Measurements from ENCODE around the gene ARCN1. TPM values are rescaled to one million over a fixed set of nuclear protein-coding genes. Genes with fewer than 3 reads are reported as not detected.
"Not testable (repeated sequence)": the region's sequence is repeated elsewhere in the genome, so short reads cannot be mapped to it uniquely, and the experiment has no call there.

The ARCN1 gene
- total RNA-seq, 1 donor from 2014 or later = 240 TPM

DNA sequence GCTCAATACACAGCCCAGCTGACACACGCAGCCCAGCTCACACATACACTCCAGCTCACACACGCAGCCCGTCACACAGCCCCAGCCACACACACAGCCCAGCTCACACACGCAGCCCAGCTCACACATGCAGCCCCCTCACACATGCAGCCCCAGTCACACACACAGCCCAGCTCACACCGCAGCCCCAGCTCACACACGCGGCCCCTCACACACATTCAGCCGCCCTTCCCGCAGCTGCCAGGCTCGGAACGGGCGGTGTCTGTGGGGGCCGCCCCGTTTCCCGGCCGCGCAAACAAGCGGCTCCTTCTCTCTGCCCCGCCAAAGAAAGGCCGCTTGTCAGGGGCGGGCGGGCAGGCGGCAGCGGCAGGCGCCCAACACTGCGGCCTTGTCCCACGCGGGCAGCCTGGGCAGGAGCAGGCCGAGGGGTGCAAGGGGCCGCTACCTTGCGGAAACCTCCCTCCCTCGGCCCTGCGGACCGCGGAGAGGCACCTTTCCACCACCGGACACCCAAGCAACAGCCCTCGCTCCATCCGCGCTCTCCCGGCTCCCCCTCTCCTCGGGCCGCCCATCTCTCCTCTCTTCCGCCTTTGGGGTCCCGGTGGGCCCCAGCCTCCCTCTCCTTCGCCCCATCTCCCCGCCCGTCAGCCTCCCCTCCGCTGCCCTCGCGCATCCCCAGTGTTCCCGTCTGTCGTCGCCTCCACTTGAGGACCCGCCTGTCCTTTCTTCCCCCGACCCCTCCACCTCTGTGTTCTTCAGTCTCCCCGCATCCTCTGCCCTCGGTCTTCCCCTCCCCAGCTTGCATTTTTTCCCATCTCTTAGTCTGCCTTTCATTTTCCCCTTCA, 37.4 kb downstream of the ARCN1 start:
- Mint-ChIP-seq H3K9me3 (ENCODE audit: low read depth) (no peaks in the 10 kb centered on the region), H3K27ac (ENCODE audit: unreplicated experiment) (peak overlapping the region; percentile 96), H3K36me3 (ENCODE audit: low read depth) (no peaks in the 10 kb centered on the region), H3K4me1 (ENCODE audit: low read depth) (peaks cover 76% of the 10 kb centered on the region), H3K27me3 (ENCODE audit: low read depth) (no peaks in the 10 kb centered on the region), H3K4me3 (ENCODE audit: unreplicated experiment) (peak overlapping the region; percentile 70)
- TF ChIP-seq, protein P1, sequence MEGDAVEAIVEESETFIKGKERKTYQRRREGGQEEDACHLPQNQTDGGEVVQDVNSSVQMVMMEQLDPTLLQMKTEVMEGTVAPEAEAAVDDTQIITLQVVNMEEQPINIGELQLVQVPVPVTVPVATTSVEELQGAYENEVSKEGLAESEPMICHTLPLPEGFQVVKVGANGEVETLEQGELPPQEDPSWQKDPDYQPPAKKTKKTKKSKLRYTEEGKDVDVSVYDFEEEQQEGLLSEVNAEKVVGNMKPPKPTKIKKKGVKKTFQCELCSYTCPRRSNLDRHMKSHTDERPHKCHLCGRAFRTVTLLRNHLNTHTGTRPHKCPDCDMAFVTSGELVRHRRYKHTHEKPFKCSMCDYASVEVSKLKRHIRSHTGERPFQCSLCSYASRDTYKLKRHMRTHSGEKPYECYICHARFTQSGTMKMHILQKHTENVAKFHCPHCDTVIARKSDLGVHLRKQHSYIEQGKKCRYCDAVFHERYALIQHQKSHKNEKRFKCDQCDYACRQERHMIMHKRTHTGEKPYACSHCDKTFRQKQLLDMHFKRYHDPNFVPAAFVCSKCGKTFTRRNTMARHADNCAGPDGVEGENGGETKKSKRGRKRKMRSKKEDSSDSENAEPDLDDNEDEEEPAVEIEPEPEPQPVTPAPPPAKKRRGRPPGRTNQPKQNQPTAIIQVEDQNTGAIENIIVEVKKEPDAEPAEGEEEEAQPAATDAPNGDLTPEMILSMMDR (IDR thresholded peaks at IDR 0.05) = no peak
- peak; percentile 88 for DNase-seq (ENCODE audit: low spot score)

DNA sequence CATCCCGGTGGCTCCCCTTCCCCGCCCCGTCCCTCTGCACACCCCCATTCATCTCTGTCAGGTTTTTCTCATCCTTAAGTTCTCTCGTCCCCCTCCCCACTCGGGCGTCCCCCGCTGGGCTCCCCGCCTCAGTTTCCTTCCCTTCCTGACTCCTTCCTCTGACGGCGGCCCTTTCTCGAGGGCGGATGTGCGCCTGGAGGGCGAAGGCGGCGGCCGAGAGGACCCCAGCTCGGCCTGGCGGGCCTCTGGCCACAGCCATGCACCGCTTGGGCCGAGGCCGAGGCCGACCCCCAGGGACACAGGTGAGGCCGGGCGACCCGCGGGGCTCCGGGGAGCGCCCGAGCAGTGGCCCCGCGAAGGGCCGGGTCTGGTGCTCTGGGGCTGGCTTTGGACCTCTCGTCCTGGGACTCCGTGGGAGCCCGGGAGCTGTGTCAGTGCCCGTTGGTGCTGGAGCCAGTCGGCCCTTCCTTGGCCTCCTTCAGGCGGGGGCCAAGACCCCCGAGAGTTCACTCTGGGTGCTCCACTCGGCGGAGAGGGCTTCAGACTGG, 38.1 kb downstream of the ARCN1 start:
- no peaks in the 10 kb centered on the region for H3K9me3 Mint-ChIP-seq (ENCODE audit: low read depth)
- H3K4me3 Mint-ChIP-seq (ENCODE audit: unreplicated experiment) = peak overlapping the region; percentile 70
- DNase-seq (ENCODE audit: low spot score) = no peak
- no peaks in the 10 kb centered on the region for H3K27me3 Mint-ChIP-seq (ENCODE audit: low read depth)
- H3K4me1 Mint-ChIP-seq (ENCODE audit: low read depth) = peaks cover 76% of the 10 kb centered on the region
- H3K36me3 Mint-ChIP-seq (ENCODE audit: low read depth) = no peaks in the 10 kb centered on the region
- H3K27ac Mint-ChIP-seq (ENCODE audit: unreplicated experiment) = peak overlapping the region; percentile 96
- TF ChIP-seq, protein P1 (IDR thresholded peaks at IDR 0.05) = no peak

DNA sequence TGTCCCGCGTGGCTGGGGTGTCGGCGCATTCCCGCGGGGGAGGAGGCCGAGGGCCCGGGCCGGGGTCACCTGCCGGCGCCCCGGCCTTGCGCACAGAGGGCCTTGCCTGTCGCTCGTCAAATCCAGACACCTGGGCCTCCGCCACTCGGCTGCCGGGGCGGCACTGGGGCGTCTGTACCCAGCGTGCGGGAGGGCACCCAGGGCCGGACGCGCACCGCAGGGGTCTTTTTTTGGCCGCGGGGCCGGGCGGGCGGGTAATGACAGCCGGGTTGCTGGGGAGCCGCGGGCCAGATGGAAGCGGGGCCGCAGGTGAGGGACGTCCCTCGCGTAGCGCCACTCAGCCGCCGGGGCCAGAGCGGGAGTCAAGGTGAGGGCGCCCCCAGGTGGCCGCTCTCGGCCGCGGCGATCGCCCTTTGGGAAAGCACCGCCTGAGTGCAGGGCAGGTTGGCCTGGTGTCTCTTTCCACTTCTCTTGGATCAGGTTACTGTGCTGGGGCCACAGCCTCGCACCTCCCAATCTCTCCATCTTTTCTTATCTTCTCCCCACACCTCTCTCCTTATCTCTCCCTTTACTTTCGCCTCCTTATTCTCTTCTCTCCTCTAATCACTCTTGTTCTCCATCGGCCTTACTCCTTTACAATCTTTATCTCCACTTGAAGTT, 38.7 kb downstream of the ARCN1 start:
- H3K4me3 Mint-ChIP-seq (ENCODE audit: unreplicated experiment) = peak overlapping the region; percentile 70
- H3K4me1 Mint-ChIP-seq (ENCODE audit: low read depth) = peaks cover 76% of the 10 kb centered on the region
- no peaks in the 10 kb centered on the region for H3K9me3 Mint-ChIP-seq (ENCODE audit: low read depth)
- DNase-seq (ENCODE audit: low spot score) = peak; percentile 90
- no peaks in the 10 kb centered on the region for H3K27me3 Mint-ChIP-seq (ENCODE audit: low read depth)
- peak overlapping the region; percentile 88 for H3K27ac Mint-ChIP-seq (ENCODE audit: unreplicated experiment)
- peaks cover 3% of the 10 kb centered on the region for H3K36me3 Mint-ChIP-seq (ENCODE audit: low read depth)
- TF ChIP-seq, protein P1 (IDR thresholded peaks at IDR 0.05) = peak; percentile 95

DNA sequence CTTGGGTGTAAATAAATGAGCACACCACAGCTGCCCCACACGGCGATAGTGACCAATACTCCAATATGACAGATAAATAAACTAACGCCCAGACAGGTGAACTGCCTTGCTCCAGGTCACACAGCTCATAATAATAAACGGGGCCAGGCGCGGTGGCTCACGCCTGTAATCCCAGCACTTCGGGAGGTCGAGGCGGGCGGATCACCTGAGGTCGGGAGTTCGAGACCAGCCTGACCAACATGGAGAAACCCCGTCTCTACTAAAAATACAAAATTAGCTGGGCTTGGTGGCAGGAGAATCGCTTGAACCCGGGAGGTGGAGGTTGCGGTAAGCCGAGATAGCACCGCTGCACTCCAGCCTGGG, 39.2 kb downstream of the ARCN1 start:
- H3K4me1 Mint-ChIP-seq (ENCODE audit: low read depth) = peaks cover 76% of the 10 kb centered on the region
- not testable (repeated sequence) for H3K9me3 Mint-ChIP-seq (ENCODE audit: low read depth); H3K27me3 Mint-ChIP-seq (ENCODE audit: low read depth); H3K36me3 Mint-ChIP-seq (ENCODE audit: low read depth)
- H3K27ac Mint-ChIP-seq (ENCODE audit: unreplicated experiment) = peak overlapping the region; percentile 88
- peak overlapping the region; percentile 70 for H3K4me3 Mint-ChIP-seq (ENCODE audit: unreplicated experiment)
- peak; percentile 41 for DNase-seq (ENCODE audit: low spot score)

DNA sequence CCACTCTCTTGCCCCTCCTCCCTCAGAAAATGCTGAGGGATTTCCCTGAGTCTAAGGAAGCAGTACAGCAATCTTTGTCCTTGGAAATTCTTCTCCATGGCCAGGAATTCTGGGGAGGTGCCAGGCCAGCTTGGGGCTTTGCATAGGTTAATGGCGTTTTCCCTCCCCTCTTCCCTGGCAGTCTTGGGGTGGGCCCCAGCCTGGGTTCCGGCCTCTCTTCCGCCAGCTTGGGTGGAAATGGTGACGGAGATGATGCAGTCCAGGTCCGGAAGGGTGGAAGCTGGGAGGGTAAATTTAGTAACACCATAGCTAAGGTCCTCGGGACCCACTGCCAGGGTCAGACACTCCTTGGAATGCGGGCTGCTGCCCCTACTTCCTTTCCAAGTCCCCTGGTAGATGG, 40.2 kb downstream of the ARCN1 start:
- Mint-ChIP-seq H3K9me3 (ENCODE audit: low read depth) (no peaks in the 10 kb centered on the region), H3K4me1 (ENCODE audit: low read depth) (peaks cover 78% of the 10 kb centered on the region), H3K27me3 (ENCODE audit: low read depth) (no peaks in the 10 kb centered on the region), H3K4me3 (ENCODE audit: unreplicated experiment) (peak overlapping the region; percentile 54), H3K36me3 (ENCODE audit: low read depth) (peaks cover 6% of the 10 kb centered on the region), H3K27ac (ENCODE audit: unreplicated experiment) (peak overlapping the region; percentile 90)
- peak; percentile 59 for DNase-seq (ENCODE audit: low spot score)
- TF ChIP-seq, protein P1 (IDR thresholded peaks at IDR 0.05) = no peak
